SK-N-SH (cell line): Measurements from ENCODE around the gene ABCD1. TPM values are rescaled to one million over a fixed set of nuclear protein-coding genes. Genes with fewer than 3 reads are reported as not detected.
A peak's percentile ranks its signal among the peaks of the same experiment; 100 is the strongest.

Experiments
- CTCF ChIA-PET: fragments of 300-600, 350-600 bp; formaldehyde crosslinking; extraction: SDS; loops from one replicate; lab custom pipeline; 2021; lab: Yijun Ruan, JAX
- POLR2A ChIA-PET: fragments of 350-600 bp; sonication (Branson Sonifier 250); formaldehyde crosslinking; extraction: SDS; loops from one replicate; lab custom pipeline; 2020; ENCODE audit warnings: antibody characterized with exemption, inconsistent platforms; lab: Yijun Ruan, JAX
- DNase-seq: peaks from one replicate; pipeline ENCODE4 v3.0.0; 2012
- H2AFZ ChIP-seq: fragments of 200-600 bp; sonication (generic); 2 replicates; pipeline ENCODE4 v1.8.1; 2016; ENCODE audit warnings: antibody characterized with exemption, mild to moderate bottlenecking, low read depth
- H3F3A ChIP-seq: fragments of 200-600 bp; sonication (generic); replicated peaks from 2 replicates; pipeline ENCODE3; 2016; ENCODE audit warnings: antibody characterized with exemption, mild to moderate bottlenecking; ENCODE audit not compliant: insufficient read depth
- H3K27ac ChIP-seq, 2 experiments: fragments of 200-500 bp in 1 of 2; fragments of 200-600 bp in 1 of 2; sonication (Bioruptor generic) in 1 of 2; sonication (generic), shearing (Covaris generic) in 1 of 2; 2 replicates each; pipeline versions ENCODE4 v1.5.1 to v1.6.1; 2014 to 2016; ENCODE audit warnings: low read depth in 2 of 2, inconsistent platforms in 1 of 2, low read length in 1 of 2, mild to moderate bottlenecking in 1 of 2, mixed read lengths in 1 of 2
- H3K27me3 ChIP-seq: fragments of 200-600 bp; sonication (generic), shearing (Covaris generic); 2 replicates; pipeline ENCODE4 v1.6.1; 2016; ENCODE audit warnings: mixed run types; ENCODE audit not compliant: insufficient read depth
- H3K36me3 ChIP-seq, 2 experiments: fragments of 200-500 bp in 1 of 2; fragments of 200-600 bp in 1 of 2; sonication (Bioruptor generic) in 1 of 2; sonication (generic) in 1 of 2; replicated peaks in 1 of 2; 2 replicates each; pipeline versions ENCODE3 to v1.5.1; 2014 to 2016; ENCODE audit warnings: low read length in 1 of 2, mild to moderate bottlenecking in 1 of 2; ENCODE audit not compliant: insufficient read depth in 2 of 2, control insufficient read depth in 1 of 2
- H3K4me1 ChIP-seq, 2 experiments: fragments of 200-500 bp in 1 of 2; fragments of 200-600 bp in 1 of 2; sonication (Bioruptor generic) in 1 of 2; sonication (generic), shearing (Covaris generic) in 1 of 2; 2 replicates each; pipeline versions ENCODE4 v1.5.1 to v1.6.1; 2014 to 2016; ENCODE audit warnings: low read depth in 1 of 2, low read length in 1 of 2, mixed run types in 1 of 2; ENCODE audit not compliant: insufficient read depth in 2 of 2, control insufficient read depth in 1 of 2
- H3K4me2 ChIP-seq: fragments of 200-600 bp; sonication (generic), shearing (Covaris generic); 2 replicates; pipeline ENCODE4 v1.6.1; 2017; ENCODE audit warnings: mixed run types
- H3K4me3 ChIP-seq, 2 experiments: fragments of 200-500 bp in 1 of 2; fragments of 200-600 bp in 1 of 2; sonication (Bioruptor generic) in 1 of 2; sonication (generic), shearing (Covaris generic) in 1 of 2; 2 replicates each; pipeline versions ENCODE4 v1.5.1 to v1.8.1; 2014 to 2016; ENCODE audit warnings: low read depth in 2 of 2, inconsistent platforms in 1 of 2, low read length in 1 of 2, mild to moderate bottlenecking in 1 of 2, mixed read lengths in 1 of 2, moderate library complexity in 1 of 2
- H3K79me2 ChIP-seq: fragments of 200-600 bp; sonication (generic); 2 replicates; pipeline ENCODE4 v1.8.1; 2017; ENCODE audit warnings: mild to moderate bottlenecking; ENCODE audit not compliant: insufficient read depth
- H3K9ac ChIP-seq: fragments of 200-600 bp; sonication (generic); 2 replicates; pipeline ENCODE4 v1.6.1; 2017; ENCODE audit warnings: mixed run types
- H3K9me2 ChIP-seq: fragments of 200-600 bp; sonication (generic); 2 replicates; pipeline ENCODE4 v1.6.1; 2017; ENCODE audit warnings: mixed run types
- H3K9me3 ChIP-seq: fragments of 200-600 bp; sonication (generic); 2 replicates; pipeline ENCODE4 v1.6.1; 2017; ENCODE audit warnings: mixed run types, mild to moderate bottlenecking, moderate library complexity
- H4K20me1 ChIP-seq: fragments of 200-600 bp; sonication (generic); 2 replicates; pipeline ENCODE4 v1.6.1; 2017; ENCODE audit warnings: mild to moderate bottlenecking, mixed run types; ENCODE audit not compliant: insufficient read depth
- CHD2 ChIP-seq: fragments of 150-350 bp; IDR thresholded peaks from 2 replicates; pipeline ENCODE4 v1.6.1; 2018; ENCODE audit warnings: low read length; ENCODE audit not compliant: partially characterized antibody
- CTCF ChIP-seq: fragments of 200-600 bp; sonication (generic); IDR thresholded peaks from 2 replicates; pipeline ENCODE4 v1.6.1; 2017; ENCODE audit warnings: antibody characterized with exemption, mild to moderate bottlenecking, moderate library complexity
- EP300 ChIP-seq, 2 experiments: IDR thresholded peaks; 2 replicates each; pipeline versions ENCODE4 v1.4.0 to v1.6.1; 2012; ENCODE audit warnings: borderline replicate concordance in 1 of 2, low read depth in 1 of 2, low read length in 1 of 2
- FOSL2 ChIP-seq: IDR thresholded peaks from 2 replicates; pipeline ENCODE4 v1.4.0; 2012; ENCODE audit warnings: low read depth, mild to moderate bottlenecking, moderate library complexity, borderline replicate concordance
- GABPA ChIP-seq: IDR thresholded peaks from 2 replicates; pipeline ENCODE4 v1.4.0; 2012; ENCODE audit warnings: low read depth, mild to moderate bottlenecking
- GATA2 ChIP-seq: sonication (generic); formaldehyde crosslinking; IDR thresholded peaks from 2 replicates; pipeline ENCODE4 v1.5.0; 2020; ENCODE audit warnings: mild to moderate bottlenecking, missing genetic modification reagents
- MEF2A ChIP-seq: IDR thresholded peaks from 2 replicates; pipeline ENCODE4 v1.4.0; 2012; ENCODE audit warnings: low read depth, borderline replicate concordance
- NFIC ChIP-seq: IDR thresholded peaks from 2 replicates; pipeline ENCODE4 v1.4.0; 2012; ENCODE audit warnings: borderline replicate concordance
- POLR2AphosphoS5 ChIP-seq: IDR thresholded peaks from 2 replicates; pipeline ENCODE4 v1.6.1; 2012; ENCODE audit warnings: low read depth, low read length
- RAD21 ChIP-seq: IDR thresholded peaks from 2 replicates; pipeline ENCODE4 v1.6.1; 2012; ENCODE audit warnings: mild to moderate bottlenecking, low read length
- RCOR1 ChIP-seq: fragments of 150-350 bp; IDR thresholded peaks from 2 replicates; pipeline ENCODE4 v1.6.1; 2017; ENCODE audit warnings: antibody characterized with exemption, low read length
- RXRA ChIP-seq: IDR thresholded peaks from 2 replicates; pipeline ENCODE4 v1.4.0; 2012; ENCODE audit warnings: low read depth, mild to moderate bottlenecking, borderline replicate concordance
- SIN3A ChIP-seq: IDR thresholded peaks from 2 replicates; pipeline ENCODE4 v1.6.1; 2012; ENCODE audit warnings: low read depth, mild to moderate bottlenecking, low read length, moderate library complexity, borderline replicate concordance
- TCF12 ChIP-seq: IDR thresholded peaks from 2 replicates; pipeline ENCODE4 v1.4.0; 2012
- USF1 ChIP-seq: IDR thresholded peaks from 2 replicates; pipeline ENCODE4 v1.4.0; 2012; ENCODE audit warnings: low read depth, borderline replicate concordance
- WGBS: methylation state at CpG from one replicate; pipeline ENCODE4 v1.1.6; 2017; ENCODE audit warnings: low lambda C conversion rate; 5-methylcytosine and 5-hydroxymethylcytosine counted together
- polyA plus RNA-seq, 3 experiments: library from polyadenylated mRNA; depleted of rRNA; stranded (reverse); fragments of >200 nt; gene quantifications; 2 replicates each; pipeline ENCODE4 v1.2.3, GENCODE V29; 2012
- TF ChIP-seq, protein P1 (sequence below): IDR thresholded peaks from 2 replicates; pipeline ENCODE4 v1.6.1; 2012; ENCODE audit warnings: mild to moderate bottlenecking, low read depth, low read length, moderate library complexity

ABCD1 gene
- polyA plus RNA-seq, 1 of the 3 experiments (the other 2 are of a cell fraction) = 7.9 TPM

DNA sequence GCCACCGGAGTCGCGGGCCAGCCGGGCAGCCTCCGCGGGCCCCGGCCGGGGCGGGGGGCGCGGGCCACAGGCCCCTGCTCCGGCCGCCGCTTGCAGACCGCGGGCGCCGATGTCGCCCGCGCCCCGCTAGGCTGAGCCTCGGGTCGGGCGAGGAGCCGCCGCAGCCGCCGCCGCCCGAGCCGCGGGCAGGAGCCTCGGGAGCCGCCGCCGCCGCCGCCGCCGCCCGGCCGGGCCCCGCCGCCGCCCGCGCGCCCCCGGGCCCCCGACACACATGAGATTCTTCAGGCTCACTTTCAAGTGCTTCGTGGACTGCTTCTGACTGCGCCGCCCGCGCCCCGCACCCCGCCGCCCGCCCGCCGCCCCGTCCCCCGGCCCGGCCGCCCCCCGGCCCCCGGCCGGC is 36.6 kb upstream of the ABCD1 start:
- Histone ChIP-seq H3K27ac (no peak overlapping the region), H3K9me3 (no peaks in the 10 kb centered on the region), H3K9ac (no peak overlapping the region), H3K4me1 (peaks cover 0 to 48% of the 10 kb centered on the region in 2 experiments; a peak in 1 of 4 replicates), H3K79me2 (peaks cover 12% of the 10 kb centered on the region), H3F3A (no peaks in the 10 kb centered on the region), H3K4me2 (no peak overlapping the region), H2AFZ (no peak overlapping the region), H4K20me1 (peaks cover 9% of the 10 kb centered on the region; the same call in 1 of the 2 replicates), H3K4me3 (peak overlapping the region in 1 of 2 experiments; percentile 56; a peak in 2 of 4 replicates), H3K27me3 (peaks cover 7% of the 10 kb centered on the region; the same call in 1 of the 2 replicates), H3K36me3 (peaks cover 0 to 2% of the 10 kb centered on the region in 2 experiments), H3K9me2 (no peaks in the 10 kb centered on the region)
- ChIA-PET CTCF (interaction anchor here (0.6 to 4.5 kb wide), 3 partner anchors 20 to 217 kb away, joined by 3 to 33 read pairs (median 6); partner anchors contain the start of gene HAUS7), POLR2A (no interaction called here)
- TF ChIP-seq CTCF (no peak), TCF12 (no peak), POLR2AphosphoS5 (no peak), USF1 (no peak)
- WGBS = 54% methylated on average over 14 of the region's 69 CpGs
- DNase-seq = no peak

- peaks cover 7% of the 10 kb centered on the region; the same call in 1 of the 2 replicates for H3K27me3 ChIP-seq
- TF ChIP-seq, protein P1, sequence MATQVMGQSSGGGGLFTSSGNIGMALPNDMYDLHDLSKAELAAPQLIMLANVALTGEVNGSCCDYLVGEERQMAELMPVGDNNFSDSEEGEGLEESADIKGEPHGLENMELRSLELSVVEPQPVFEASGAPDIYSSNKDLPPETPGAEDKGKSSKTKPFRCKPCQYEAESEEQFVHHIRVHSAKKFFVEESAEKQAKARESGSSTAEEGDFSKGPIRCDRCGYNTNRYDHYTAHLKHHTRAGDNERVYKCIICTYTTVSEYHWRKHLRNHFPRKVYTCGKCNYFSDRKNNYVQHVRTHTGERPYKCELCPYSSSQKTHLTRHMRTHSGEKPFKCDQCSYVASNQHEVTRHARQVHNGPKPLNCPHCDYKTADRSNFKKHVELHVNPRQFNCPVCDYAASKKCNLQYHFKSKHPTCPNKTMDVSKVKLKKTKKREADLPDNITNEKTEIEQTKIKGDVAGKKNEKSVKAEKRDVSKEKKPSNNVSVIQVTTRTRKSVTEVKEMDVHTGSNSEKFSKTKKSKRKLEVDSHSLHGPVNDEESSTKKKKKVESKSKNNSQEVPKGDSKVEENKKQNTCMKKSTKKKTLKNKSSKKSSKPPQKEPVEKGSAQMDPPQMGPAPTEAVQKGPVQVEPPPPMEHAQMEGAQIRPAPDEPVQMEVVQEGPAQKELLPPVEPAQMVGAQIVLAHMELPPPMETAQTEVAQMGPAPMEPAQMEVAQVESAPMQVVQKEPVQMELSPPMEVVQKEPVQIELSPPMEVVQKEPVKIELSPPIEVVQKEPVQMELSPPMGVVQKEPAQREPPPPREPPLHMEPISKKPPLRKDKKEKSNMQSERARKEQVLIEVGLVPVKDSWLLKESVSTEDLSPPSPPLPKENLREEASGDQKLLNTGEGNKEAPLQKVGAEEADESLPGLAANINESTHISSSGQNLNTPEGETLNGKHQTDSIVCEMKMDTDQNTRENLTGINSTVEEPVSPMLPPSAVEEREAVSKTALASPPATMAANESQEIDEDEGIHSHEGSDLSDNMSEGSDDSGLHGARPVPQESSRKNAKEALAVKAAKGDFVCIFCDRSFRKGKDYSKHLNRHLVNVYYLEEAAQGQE = no peak
- TF ChIP-seq GATA2 (CRISPR knock-in tag) = no peak
- TF ChIP-seq POLR2AphosphoS5 = no peak
- no peak for TF ChIP-seq CHD2
- no peak for TF ChIP-seq RXRA
- no peak for TF ChIP-seq SIN3A
- no peak for TF ChIP-seq EP300 (IDR thresholded peaks at IDR 0.05; ENCODE audit: borderline replicate concordance in 1 of 2, low read depth in 1 of 2, low read length in 1 of 2)
- TF ChIP-seq FOSL2 = no peak
- no peak for TF ChIP-seq MEF2A
- TF ChIP-seq NFIC = no peak
- no peak for TF ChIP-seq TCF12
- TF ChIP-seq RCOR1 = no peak
- TF ChIP-seq RAD21 = no peak
- no peak for TF ChIP-seq GABPA
- H2AFZ ChIP-seq = no peak overlapping the region
- H4K20me1 ChIP-seq = peaks cover 9% of the 10 kb centered on the region; the same call in 1 of the 2 replicates
- peak overlapping the region in 1 of 2 experiments; percentile 50; a peak in 2 of 4 replicates for H3K27ac ChIP-seq
- no peaks in the 10 kb centered on the region for H3F3A ChIP-seq
- no peak overlapping the region for H3K4me2 ChIP-seq
- ChIA-PET POLR2A (no interaction called here), CTCF (no interaction called here)
- peaks cover 0 to 2% of the 10 kb centered on the region in 2 experiments for H3K36me3 ChIP-seq
- peak overlapping the region in 1 of 2 experiments; percentile 56; a peak in 2 of 4 replicates for H3K4me3 ChIP-seq
- H3K9ac ChIP-seq = peak overlapping the region; percentile 49; the same call in 1 of the 2 replicates
- H3K4me1 ChIP-seq = peaks cover 0 to 51% of the 10 kb centered on the region in 2 experiments; a peak in 1 of 4 replicates
- no peak for DNase-seq
- no peaks in the 10 kb centered on the region for H3K9me2 ChIP-seq
- no peaks in the 10 kb centered on the region for H3K9me3 ChIP-seq
- H3K79me2 ChIP-seq = peaks cover 12% of the 10 kb centered on the region
- 31% methylated on average over 7 of the region's 57 CpGs for WGBS
These were observed 36.1 kb upstream of the ABCD1 start for GRCh38 chrX:153688506-153688905.
